ENCODE measurements around the gene TMPRSS13.

TMPRSS13 gene

GRCh38 chr11:117932947-117933346 is 3.7 kb upstream of the TMPRSS13 start:
- TF ChIP-seq PKNOX1 (IDR thresholded peaks at IDR 0.05): no peak
- TF ChIP-seq L3MBTL2 (conservative IDR thresholded peaks at IDR 0.05): no peak
- no peak for TF ChIP-seq ARNT (IDR thresholded peaks at IDR 0.05)
- TF ChIP-seq FOXM1 (IDR thresholded peaks at IDR 0.05; ENCODE audit: borderline replicate concordance): no peak
- TF ChIP-seq CTBP1 (IDR thresholded peaks at IDR 0.05; ENCODE audit: borderline replicate concordance): no peak
- no peak for TF ChIP-seq ZNF384 (IDR thresholded peaks at IDR 0.05)
- TF ChIP-seq BHLHE40 (IDR thresholded peaks at IDR 0.05; ENCODE audit: borderline replicate concordance): no peak
- no peak for DNase-seq (ENCODE audit: extremely low spot score)
- CTCF ChIA-PET: interaction anchor here (1.0 to 1.8 kb wide), 2 partner anchors 9 to 14 kb away, joined by 4 to 7 read pairs; no protein-coding TSS in a partner anchor
- POLR2A ChIA-PET: no interaction called here

DNA sequence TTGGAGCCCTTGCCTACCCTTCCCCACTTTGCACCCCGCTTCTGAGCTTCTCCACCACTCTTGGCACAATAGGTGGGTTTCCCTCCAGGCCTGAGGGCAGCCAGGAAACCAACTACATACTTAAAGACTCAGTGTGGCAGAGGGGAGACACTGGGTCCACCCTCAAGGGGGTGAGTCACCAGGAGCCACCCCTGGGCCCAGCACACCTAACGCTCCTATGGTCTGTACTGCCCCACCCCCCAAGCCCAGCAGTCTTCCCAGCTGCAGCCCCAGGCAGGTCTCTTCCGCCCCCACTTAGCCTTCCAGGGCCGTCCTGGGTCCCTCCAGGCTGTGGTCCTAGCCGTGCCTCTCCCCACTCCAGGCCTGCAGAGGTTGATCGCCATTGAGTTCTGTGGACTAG is 3.2 kb upstream of the TMPRSS13 start:
- ChIA-PET CTCF (interaction anchor here (1.0 to 1.8 kb wide), 2 partner anchors 9 to 14 kb away, joined by 4 to 7 read pairs; no protein-coding TSS in a partner anchor), POLR2A (no interaction called here)
- DNase-seq (ENCODE audit: extremely low spot score): no peak
- TF ChIP-seq FOXA1 (IDR thresholded peaks at IDR 0.05) (no peak), PKNOX1 (IDR thresholded peaks at IDR 0.05) (no peak), FOXK2 (IDR thresholded peaks at IDR 0.05) (no peak), SP1 (IDR thresholded peaks at IDR 0.05) (no peak), SUZ12 (IDR thresholded peaks at IDR 0.05) (no peak), ZNF384 (IDR thresholded peaks at IDR 0.05) (no peak), NFRKB (IDR thresholded peaks at IDR 0.05) (no peak)

- ChIA-PET POLR2A (no interaction called here), CTCF (interaction anchor here (1.0 to 1.8 kb wide), 2 partner anchors 8 to 14 kb away, joined by 4 to 7 read pairs; no protein-coding TSS in a partner anchor)
- DNase-seq (ENCODE audit: extremely low spot score): no peak
- TF ChIP-seq BHLHE40 (IDR thresholded peaks at IDR 0.05; ENCODE audit: borderline replicate concordance) (no peak), FOXM1 (IDR thresholded peaks at IDR 0.05; ENCODE audit: borderline replicate concordance) (no peak), PKNOX1 (IDR thresholded peaks at IDR 0.05) (no peak), TARDBP (IDR thresholded peaks at IDR 0.05) (no peak), NFRKB (IDR thresholded peaks at IDR 0.05) (no peak), FOXK2 (IDR thresholded peaks at IDR 0.05) (no peak), ELF4 (IDR thresholded peaks at IDR 0.05) (no peak), ZNF384 (IDR thresholded peaks at IDR 0.05) (no peak), L3MBTL2 (conservative IDR thresholded peaks at IDR 0.05) (no peak), FOXA1 (IDR thresholded peaks at IDR 0.05) (no peak), SP1 (IDR thresholded peaks at IDR 0.05) (no peak), HDGF (IDR thresholded peaks at IDR 0.05; ENCODE audit: borderline replicate concordance) (no peak), CTBP1 (IDR thresholded peaks at IDR 0.05; ENCODE audit: borderline replicate concordance) (no peak), ARNT (IDR thresholded peaks at IDR 0.05) (no peak)
Measured at GRCh38 chr11:117931971-117932370, 2.8 kb upstream of the TMPRSS13 start.

GRCh38 chr11:117931331-117931950 is 2.2 kb upstream of the TMPRSS13 start:
- TF ChIP-seq FOXA1 (IDR thresholded peaks at IDR 0.05): no peak
- TF ChIP-seq TARDBP (IDR thresholded peaks at IDR 0.05): no peak
- TF ChIP-seq PKNOX1 (IDR thresholded peaks at IDR 0.05): no peak
- no peak for TF ChIP-seq ELF4 (IDR thresholded peaks at IDR 0.05)
- DNase-seq (ENCODE audit: extremely low spot score): no peak
- ChIA-PET POLR2A (no interaction called here), CTCF (interaction anchor here (1.8 kb wide), 1 partner anchor 15 kb away, joined by 7 read pairs; no protein-coding TSS in a partner anchor)

GRCh38 chr11:117930668-117931330 is 1.6 kb upstream of the TMPRSS13 start:
- CTCF ChIA-PET: no interaction called here
- POLR2A ChIA-PET: no interaction called here
- DNase-seq (ENCODE audit: extremely low spot score): no peak
- no peak for TF ChIP-seq BHLHE40 (IDR thresholded peaks at IDR 0.05; ENCODE audit: borderline replicate concordance)

DNA sequence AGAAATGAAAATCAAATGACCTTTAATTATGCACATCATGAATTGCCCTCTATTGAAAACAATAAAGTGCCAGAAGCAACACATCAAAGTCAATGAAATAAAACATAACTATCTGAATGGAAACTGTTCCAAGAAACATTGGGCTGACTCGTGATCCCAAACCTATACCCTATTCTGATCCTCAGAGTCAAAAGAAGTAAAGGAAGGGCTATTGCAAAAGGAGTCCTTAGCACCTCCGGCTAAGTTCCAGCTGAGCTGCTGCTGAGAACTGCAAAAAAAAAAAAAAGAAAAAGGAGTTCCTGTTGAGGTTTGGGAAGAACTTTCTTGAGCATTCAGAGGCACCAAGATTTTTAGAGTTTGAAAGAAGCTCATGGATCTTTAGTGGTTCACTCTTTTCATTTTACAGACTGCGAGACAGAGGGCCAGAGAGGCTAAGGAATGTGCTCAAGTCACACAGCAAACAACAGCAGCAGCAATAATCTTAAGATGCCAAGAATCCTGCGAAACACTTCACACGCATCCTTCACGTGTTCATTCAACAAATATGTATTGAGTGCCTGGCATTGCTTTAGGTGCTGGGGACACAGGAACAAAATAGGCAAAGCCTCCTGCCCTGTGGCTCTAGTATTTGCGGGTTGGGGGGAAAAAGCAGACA is 841 bp upstream of the TMPRSS13 start:
- DNase-seq (ENCODE audit: extremely low spot score): no peak
- CTCF ChIA-PET: no interaction called here
- POLR2A ChIA-PET: no interaction called here
- TF ChIP-seq ARNT (IDR thresholded peaks at IDR 0.05) (no peak), BHLHE40 (IDR thresholded peaks at IDR 0.05; ENCODE audit: borderline replicate concordance) (no peak), FOXA1 (IDR thresholded peaks at IDR 0.05) (no peak), ZNF384 (IDR thresholded peaks at IDR 0.05) (no peak), TARDBP (IDR thresholded peaks at IDR 0.05) (no peak), HDGF (IDR thresholded peaks at IDR 0.05; ENCODE audit: borderline replicate concordance) (no peak)

All from HEK293T (cell line).